ENCODE results near the gene UQCRFS1. TPM values are rescaled to one million over a fixed set of nuclear protein-coding genes. Genes with fewer than 3 reads are reported as not detected.
"Not testable (repeated sequence)": the region's sequence is repeated elsewhere in the genome, so short reads cannot be mapped to it uniquely, and the experiment has no call there.

UQCRFS1 gene
- 22.9 and 52.3 TPM in 2 replicates for total RNA-seq (2014; rRNA removed; shearing (Covaris generic); ENCODE audit: low replicate concordance)

GRCh38 chr19:29212648-29213573, at the start of gene UQCRFS1:
Gene UQCRFS1, minus strand, starts transcription at chr19:29213151. Its CDS starts 33 bp downstream, at chr19:29213118.
- Histone ChIP-seq H3K9me3 (peaks cover 5% of the 10 kb centered on the region; the same call in 1 of the 2 replicates), H3K4me3 (peak within 1 kb of the TSS; percentile 99), H3K36me3 (peaks cover 38% of the 10 kb centered on the region), H3K27me3 (no peaks in the 10 kb centered on the region)
- DNase-seq = peak; percentile 96

- Histone ChIP-seq H3K4me3 (no peak overlapping the region), H3K9me3 (no peaks in the 10 kb centered on the region), H3K36me3 (no peaks in the 10 kb centered on the region), H3K27me3 (peaks cover 2% of the 10 kb centered on the region; the same call in 1 of the 2 replicates)
- DNase-seq = no peak
Measured at GRCh38 chr19:29262085-29262484, 49.1 kb upstream of the UQCRFS1 start.

GRCh38 chr19:29260477-29261317, 47.7 kb upstream of the UQCRFS1 start:
- Histone ChIP-seq H3K9me3 (no peaks in the 10 kb centered on the region), H3K27me3 (peaks cover 2% of the 10 kb centered on the region; the same call in 1 of the 2 replicates), H3K4me3 (no peak overlapping the region), H3K36me3 (no peaks in the 10 kb centered on the region)
- DNase-seq = peak; percentile 37

- Histone ChIP-seq H3K9me3 (no peaks in the 10 kb centered on the region), H3K4me3 (no peak overlapping the region), H3K27me3 (peaks cover 2% of the 10 kb centered on the region; the same call in 1 of the 2 replicates), H3K36me3 (no peaks in the 10 kb centered on the region)
- DNase-seq = no peak
Measured at GRCh38 chr19:29259867-29260281, 46.9 kb upstream of the UQCRFS1 start.

- Histone ChIP-seq H3K4me3 (no peak overlapping the region), H3K27me3 (peaks cover 2% of the 10 kb centered on the region; the same call in 1 of the 2 replicates), H3K9me3 (no peaks in the 10 kb centered on the region), H3K36me3 (no peaks in the 10 kb centered on the region)
- no peak for DNase-seq
Measured at GRCh38 chr19:29259153-29259552, 46.2 kb upstream of the UQCRFS1 start.

- H3K36me3 ChIP-seq = no peaks in the 10 kb centered on the region
- peaks cover 3% of the 10 kb centered on the region; the same call in 1 of the 2 replicates for H3K27me3 ChIP-seq
- no peak for DNase-seq
- no peak overlapping the region for H3K4me3 ChIP-seq
- H3K9me3 ChIP-seq = no peaks in the 10 kb centered on the region
Measured at GRCh38 chr19:29256516-29256915, 43.6 kb upstream of the UQCRFS1 start.

DNA sequence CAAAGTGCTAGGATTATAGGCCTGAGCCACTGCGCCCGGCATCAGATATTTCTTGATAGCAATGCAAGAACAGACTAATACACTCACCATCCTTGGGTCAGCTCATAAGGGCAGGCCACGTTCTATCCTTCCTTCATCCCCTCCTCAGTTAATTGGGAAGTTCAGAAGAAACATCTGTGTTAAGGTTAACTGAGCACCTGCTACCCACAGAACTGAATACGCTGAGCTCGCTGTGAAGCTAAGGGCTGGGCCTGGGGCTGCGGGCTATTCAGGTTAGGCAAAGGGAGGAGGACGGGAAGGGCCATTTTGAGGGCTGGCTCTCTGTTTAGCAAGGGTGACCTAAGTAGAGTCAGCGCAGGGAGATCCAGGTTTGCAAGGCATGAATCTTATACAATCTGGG, 43.0 kb upstream of the UQCRFS1 start:
- H3K9me3 ChIP-seq = no peaks in the 10 kb centered on the region
- H3K36me3 ChIP-seq = no peaks in the 10 kb centered on the region
- no peak overlapping the region for H3K4me3 ChIP-seq
- DNase-seq = no peak
- peaks cover 3% of the 10 kb centered on the region; the same call in 1 of the 2 replicates for H3K27me3 ChIP-seq

GRCh38 chr19:29255006-29255405, 42.1 kb upstream of the UQCRFS1 start:
- no peak for DNase-seq
- H3K9me3 ChIP-seq = no peaks in the 10 kb centered on the region
- H3K4me3 ChIP-seq = no peak overlapping the region
- no peaks in the 10 kb centered on the region for H3K36me3 ChIP-seq
- H3K27me3 ChIP-seq = peaks cover 3% of the 10 kb centered on the region; the same call in 1 of the 2 replicates

- DNase-seq, H3K36me3 ChIP-seq, H3K4me3 ChIP-seq, H3K27me3 ChIP-seq, H3K9me3 ChIP-seq: not testable (repeated sequence)
Measured at GRCh38 chr19:29249798-29250197, 36.8 kb upstream of the UQCRFS1 start.

GRCh38 chr19:29248332-29248844, 35.4 kb upstream of the UQCRFS1 start:
- Histone ChIP-seq H3K4me3 (no peak overlapping the region), H3K36me3 (no peaks in the 10 kb centered on the region), H3K9me3 (no peaks in the 10 kb centered on the region), H3K27me3 (peaks cover 7% of the 10 kb centered on the region)
- no peak for DNase-seq

DNA sequence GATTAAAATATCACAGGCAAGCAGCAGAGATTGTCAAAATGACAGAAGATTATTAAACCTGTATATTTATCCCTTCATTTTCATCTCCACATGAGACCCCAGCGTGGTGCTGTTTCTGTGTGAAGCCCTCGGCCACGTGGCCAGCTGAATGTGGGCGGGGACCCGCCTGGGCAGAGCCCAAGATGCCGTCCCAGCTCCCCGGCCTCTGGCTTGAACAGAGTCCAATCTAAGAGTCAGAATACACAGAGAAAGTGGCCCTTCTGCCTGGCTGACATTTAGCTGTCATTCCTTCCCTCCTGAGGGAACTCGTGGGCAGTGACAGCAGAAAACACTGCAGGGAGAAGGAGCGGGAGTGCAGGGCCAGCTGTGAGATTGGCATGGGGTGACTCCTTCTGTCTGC, 34.9 kb upstream of the UQCRFS1 start:
- H3K36me3 ChIP-seq = no peaks in the 10 kb centered on the region
- no peak for DNase-seq
- no peak overlapping the region for H3K4me3 ChIP-seq
- H3K27me3 ChIP-seq = peaks cover 6% of the 10 kb centered on the region; the same call in 1 of the 2 replicates
- no peaks in the 10 kb centered on the region for H3K9me3 ChIP-seq

- Histone ChIP-seq H3K36me3 (no peaks in the 10 kb centered on the region), H3K27me3 (peaks cover 6% of the 10 kb centered on the region; the same call in 1 of the 2 replicates), H3K4me3 (no peak overlapping the region), H3K9me3 (no peaks in the 10 kb centered on the region)
- DNase-seq = no peak
Measured at GRCh38 chr19:29247471-29247870, 34.5 kb upstream of the UQCRFS1 start.

DNA sequence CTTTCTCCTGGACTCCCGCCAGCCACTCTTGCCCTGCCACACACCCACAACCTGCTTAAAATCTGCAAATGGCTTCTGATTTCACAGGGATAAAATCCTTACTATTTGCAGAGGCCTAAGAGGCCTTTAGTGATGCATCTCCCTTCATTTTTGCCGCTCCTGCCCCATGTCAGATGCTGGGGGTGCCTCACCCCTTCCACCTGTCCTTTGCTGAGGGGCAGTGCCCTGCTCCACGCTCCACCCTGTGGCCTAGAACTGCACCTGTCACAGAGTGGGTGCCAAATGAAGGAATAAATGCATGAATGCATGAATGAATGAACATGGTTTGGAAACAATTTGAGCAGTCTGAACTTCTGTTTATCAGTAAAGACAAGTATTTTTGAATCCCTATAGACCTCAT, 34.1 kb upstream of the UQCRFS1 start:
- no peak overlapping the region for H3K4me3 ChIP-seq
- H3K36me3 ChIP-seq = no peaks in the 10 kb centered on the region
- DNase-seq = no peak
- no peaks in the 10 kb centered on the region for H3K9me3 ChIP-seq
- peaks cover 6% of the 10 kb centered on the region; the same call in 1 of the 2 replicates for H3K27me3 ChIP-seq

DNA sequence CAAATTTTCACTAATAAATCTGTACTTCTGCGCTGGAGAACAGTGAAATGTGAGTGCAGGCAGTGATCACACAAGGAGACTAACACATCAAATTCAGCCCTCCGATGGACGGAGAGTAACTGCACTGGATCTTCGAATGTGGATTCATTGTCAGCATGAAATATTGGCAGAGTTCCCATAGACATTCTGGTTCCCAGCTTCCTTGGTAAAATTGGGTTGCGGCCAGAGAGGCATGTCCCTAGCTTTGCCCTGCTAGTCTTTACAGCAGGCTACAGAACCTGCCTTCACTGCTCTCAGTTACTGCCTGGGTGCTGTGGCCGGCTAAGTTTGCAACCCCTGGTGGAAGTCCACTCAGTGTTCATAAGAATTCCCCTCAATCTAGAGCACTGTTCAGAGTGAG, 32.3 kb upstream of the UQCRFS1 start:
- H3K36me3 ChIP-seq = no peaks in the 10 kb centered on the region
- H3K27me3 ChIP-seq = peaks cover 6% of the 10 kb centered on the region; the same call in 1 of the 2 replicates
- no peak overlapping the region for H3K4me3 ChIP-seq
- DNase-seq = no peak
- H3K9me3 ChIP-seq = no peaks in the 10 kb centered on the region

- H3K4me3 ChIP-seq = no peak overlapping the region
- no peaks in the 10 kb centered on the region for H3K9me3 ChIP-seq
- H3K36me3 ChIP-seq = no peaks in the 10 kb centered on the region
- H3K27me3 ChIP-seq = peaks cover 6% of the 10 kb centered on the region; the same call in 1 of the 2 replicates
- DNase-seq = no peak
Measured at GRCh38 chr19:29241324-29241723, 28.4 kb upstream of the UQCRFS1 start.

DNA sequence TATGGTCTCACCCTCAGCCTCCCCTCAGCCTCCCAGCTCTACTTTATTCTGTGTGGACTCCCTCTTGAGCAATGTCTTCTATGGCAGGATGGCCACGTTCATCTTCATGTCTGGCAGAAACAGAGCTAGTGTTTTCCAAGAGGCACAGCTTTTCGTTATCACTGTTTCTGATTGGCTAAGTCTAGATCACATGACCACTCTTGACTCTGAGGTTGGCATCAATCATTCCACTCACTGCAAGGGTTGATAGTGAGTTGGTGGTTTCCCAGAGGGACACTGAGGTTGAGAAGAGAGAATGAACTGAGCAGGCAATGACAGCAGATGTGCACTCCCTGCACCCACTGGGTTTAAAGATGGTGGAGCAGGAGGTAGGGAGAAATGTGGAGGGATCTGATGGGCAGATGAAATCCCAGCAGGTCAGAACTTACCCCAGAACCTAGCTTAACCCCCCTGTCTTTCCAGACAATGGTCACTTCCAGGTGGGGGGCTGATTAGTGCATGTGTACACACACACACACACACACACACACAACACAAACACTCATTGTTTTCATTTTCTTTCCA, 26.3 kb upstream of the UQCRFS1 start:
- Histone ChIP-seq H3K9me3 (no peaks in the 10 kb centered on the region), H3K4me3 (no peak overlapping the region), H3K36me3 (no peaks in the 10 kb centered on the region), H3K27me3 (peaks cover 6% of the 10 kb centered on the region; the same call in 1 of the 2 replicates)
- no peak for DNase-seq
